HepG2 (cell line): Measurements from ENCODE around the gene HILPDA. TPM values are rescaled to one million over a fixed set of nuclear protein-coding genes. Genes with fewer than 3 reads are reported as not detected.

Experiments
- ZBTB7B ChIP-seq: sonication (generic); formaldehyde crosslinking; IDR thresholded peaks from 2 replicates; pipeline ENCODE4 v1.4.0; 2020; ENCODE audit warnings: missing genetic modification reagents
- ZNF382 ChIP-seq: sonication (generic); formaldehyde crosslinking; IDR thresholded peaks from 2 replicates; pipeline ENCODE4 v1.5.0; 2020; ENCODE audit warnings: missing genetic modification reagents, mild to moderate bottlenecking, borderline replicate concordance
- polyA plus RNA-seq, 8 experiments: library from polyadenylated mRNA; depleted of rRNA in 3 of 8; stranded (reverse) in 7 of 8; unstranded in 1 of 8; fragments of >200 nt; fragmentation: Illumina TruSeq in 4 of 8; extraction: Trizol in 4 of 8; gene quantifications; 2 replicates each; pipeline versions ENCODE4 v1.2.1 to v1.2.3, GENCODE V29; 2011 to 2016; ENCODE audit warnings: low read depth in 4 of 8, missing spikeins in 1 of 8, mixed read lengths in 1 of 8; ENCODE audit not compliant: insufficient read depth in 1 of 8
- total RNA-seq, 5 experiments: library from RNA; depleted of rRNA; stranded (reverse); fragments of >200 nt; fragmentation: Illumina TruSeq; extraction: Trizol; gene quantifications; 2 replicates each; pipeline ENCODE4 v1.2.3, GENCODE V29; 2016; ENCODE audit warnings: low read depth in 1 of 5
- TF ChIP-seq, protein P1 (sequence below): sonication (generic); formaldehyde crosslinking; IDR thresholded peaks from one replicate; pipeline ENCODE4 v1.5.1; 2020; ENCODE audit warnings: mild to moderate bottlenecking, missing genetic modification reagents; ENCODE audit errors: not compliant biosample characterization
- TF ChIP-seq, protein P2 (sequence below): sonication (generic); formaldehyde crosslinking; IDR thresholded peaks from 2 replicates; pipeline ENCODE4 v1.4.0; 2020; ENCODE audit warnings: low read depth, missing genetic modification reagents

Gene HILPDA
- total and polyA plus RNA-seq, 2 of the 13 experiments (the other 11 are each of a cell fraction or from before 2014, with no cell fraction given): 11.1 to 44.0 TPM

DNA sequence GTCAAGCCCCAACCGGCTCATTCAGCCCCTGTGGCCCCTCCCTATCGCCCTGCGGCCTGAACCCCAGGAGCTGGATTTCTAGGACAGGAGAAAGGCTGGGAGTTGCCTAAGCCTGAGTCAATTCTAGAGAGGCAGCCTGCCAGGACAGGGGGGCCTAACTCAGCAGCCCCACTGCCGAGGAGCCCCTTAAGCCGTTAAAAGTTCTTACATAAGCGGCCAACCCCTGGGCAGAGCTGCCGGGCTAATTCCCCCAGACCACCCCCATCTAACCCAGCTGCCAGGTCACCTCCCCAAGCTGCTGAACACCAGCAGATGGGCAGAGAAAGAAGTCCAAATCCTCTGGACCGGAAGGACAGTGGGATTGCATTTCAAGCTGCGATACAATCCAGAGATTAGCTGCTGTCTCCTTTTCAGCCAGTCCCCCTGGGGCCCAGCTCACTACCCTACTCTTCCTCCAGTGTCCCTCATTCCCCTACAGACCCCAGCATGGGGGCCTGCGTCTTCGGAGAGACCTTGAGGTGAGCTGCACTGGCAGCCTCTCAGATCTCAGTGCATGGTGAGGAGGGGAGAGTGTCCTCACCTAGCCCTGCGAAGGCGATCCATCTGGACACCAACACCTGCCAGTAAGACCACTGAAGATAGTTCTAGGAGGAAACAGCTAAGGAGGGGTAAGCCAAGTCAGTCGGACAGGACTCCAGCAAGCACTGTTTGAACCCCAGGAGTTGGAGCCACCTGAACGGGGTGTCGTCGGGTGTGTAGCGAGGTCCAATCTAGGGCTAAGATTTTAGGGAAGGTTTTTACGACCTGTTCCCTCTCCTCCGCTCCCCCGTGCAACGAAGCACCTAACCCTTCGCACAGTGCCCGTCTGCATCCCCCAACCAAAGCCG lies 46.7 kb upstream of the HILPDA start (continued):
- TF ChIP-seq, protein P1, sequence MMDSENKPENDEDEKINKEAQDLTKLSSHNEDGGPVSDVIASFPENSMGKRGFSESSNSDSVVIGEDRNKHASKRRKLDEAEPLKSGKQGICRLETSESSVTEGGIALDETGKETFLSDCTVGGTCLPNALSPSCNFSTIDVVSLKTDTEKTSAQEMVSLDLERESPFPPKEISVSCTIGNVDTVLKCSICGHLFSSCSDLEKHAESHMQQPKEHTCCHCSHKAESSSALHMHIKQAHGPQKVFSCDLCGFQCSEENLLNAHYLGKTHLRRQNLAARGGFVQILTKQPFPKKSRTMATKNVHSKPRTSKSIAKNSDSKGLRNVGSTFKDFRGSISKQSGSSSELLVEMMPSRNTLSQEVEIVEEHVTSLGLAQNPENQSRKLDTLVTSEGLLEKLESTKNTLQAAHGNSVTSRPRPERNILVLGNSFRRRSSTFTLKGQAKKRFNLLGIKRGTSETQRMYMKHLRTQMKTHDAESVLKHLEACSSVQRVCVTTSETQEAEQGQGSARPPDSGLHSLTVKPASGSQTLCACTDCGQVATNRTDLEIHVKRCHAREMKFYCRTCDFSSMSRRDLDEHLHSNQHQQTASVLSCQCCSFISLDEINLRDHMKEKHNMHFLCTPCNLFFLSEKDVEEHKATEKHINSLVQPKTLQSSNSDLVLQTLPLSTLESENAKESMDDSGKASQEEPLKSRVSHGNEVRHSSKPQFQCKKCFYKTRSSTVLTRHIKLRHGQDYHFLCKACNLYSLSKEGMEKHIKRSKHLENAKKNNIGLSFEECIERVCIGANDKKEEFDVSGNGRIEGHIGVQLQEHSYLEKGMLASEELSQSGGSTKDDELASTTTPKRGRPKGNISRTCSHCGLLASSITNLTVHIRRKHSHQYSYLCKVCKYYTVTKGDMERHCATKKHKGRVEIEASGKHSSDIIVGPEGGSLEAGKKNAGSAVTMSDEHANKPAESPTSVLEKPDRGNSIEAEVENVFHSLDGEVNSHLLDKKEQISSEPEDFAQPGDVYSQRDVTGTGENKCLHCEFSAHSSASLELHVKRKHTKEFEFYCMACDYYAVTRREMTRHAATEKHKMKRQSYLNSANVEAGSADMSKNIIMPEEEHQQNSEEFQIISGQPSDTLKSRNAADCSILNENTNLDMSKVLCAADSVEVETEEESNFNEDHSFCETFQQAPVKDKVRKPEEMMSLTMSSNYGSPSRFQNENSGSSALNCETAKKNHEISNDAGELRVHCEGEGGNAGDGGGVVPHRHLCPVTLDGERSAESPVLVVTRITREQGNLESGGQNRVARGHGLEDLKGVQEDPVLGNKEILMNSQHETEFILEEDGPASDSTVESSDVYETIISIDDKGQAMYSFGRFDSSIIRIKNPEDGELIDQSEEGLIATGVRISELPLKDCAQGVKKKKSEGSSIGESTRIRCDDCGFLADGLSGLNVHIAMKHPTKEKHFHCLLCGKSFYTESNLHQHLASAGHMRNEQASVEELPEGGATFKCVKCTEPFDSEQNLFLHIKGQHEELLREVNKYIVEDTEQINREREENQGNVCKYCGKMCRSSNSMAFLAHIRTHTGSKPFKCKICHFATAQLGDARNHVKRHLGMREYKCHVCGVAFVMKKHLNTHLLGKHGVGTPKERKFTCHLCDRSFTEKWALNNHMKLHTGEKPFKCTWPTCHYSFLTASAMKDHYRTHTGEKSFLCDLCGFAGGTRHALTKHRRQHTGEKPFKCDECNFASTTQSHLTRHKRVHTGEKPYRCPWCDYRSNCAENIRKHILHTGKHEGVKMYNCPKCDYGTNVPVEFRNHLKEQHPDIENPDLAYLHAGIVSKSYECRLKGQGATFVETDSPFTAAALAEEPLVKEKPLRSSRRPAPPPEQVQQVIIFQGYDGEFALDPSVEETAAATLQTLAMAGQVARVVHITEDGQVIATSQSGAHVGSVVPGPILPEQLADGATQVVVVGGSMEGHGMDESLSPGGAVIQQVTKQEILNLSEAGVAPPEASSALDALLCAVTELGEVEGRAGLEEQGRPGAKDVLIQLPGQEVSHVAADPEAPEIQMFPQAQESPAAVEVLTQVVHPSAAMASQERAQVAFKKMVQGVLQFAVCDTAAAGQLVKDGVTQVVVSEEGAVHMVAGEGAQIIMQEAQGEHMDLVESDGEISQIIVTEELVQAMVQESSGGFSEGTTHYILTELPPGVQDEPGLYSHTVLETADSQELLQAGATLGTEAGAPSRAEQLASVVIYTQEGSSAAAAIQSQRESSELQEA (CRISPR knock-in tag): peak; percentile 84
- TF ChIP-seq, protein P2, sequence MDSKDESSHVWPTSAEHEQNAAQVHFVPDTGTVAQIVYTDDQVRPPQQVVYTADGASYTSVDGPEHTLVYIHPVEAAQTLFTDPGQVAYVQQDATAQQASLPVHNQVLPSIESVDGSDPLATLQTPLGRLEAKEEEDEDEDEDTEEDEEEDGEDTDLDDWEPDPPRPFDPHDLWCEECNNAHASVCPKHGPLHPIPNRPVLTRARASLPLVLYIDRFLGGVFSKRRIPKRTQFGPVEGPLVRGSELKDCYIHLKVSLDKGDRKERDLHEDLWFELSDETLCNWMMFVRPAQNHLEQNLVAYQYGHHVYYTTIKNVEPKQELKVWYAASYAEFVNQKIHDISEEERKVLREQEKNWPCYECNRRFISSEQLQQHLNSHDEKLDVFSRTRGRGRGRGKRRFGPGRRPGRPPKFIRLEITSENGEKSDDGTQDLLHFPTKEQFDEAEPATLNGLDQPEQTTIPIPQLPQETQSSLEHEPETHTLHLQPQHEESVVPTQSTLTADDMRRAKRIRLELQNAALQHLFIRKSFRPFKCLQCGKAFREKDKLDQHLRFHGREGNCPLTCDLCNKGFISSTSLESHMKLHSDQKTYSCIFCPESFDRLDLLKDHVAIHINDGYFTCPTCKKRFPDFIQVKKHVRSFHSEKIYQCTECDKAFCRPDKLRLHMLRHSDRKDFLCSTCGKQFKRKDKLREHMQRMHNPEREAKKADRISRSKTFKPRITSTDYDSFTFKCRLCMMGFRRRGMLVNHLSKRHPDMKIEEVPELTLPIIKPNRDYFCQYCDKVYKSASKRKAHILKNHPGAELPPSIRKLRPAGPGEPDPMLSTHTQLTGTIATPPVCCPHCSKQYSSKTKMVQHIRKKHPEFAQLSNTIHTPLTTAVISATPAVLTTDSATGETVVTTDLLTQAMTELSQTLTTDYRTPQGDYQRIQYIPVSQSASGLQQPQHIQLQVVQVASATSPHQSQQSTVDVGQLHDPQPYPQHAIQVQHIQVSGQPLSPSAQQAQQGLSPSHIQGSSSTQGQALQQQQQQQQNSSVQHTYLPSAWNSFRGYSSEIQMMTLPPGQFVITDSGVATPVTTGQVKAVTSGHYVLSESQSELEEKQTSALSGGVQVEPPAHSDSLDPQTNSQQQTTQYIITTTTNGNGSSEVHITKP (CRISPR knock-in tag): no peak
- TF ChIP-seq ZBTB7B (CRISPR knock-in tag): 0 out of 2 replicates have a peak, but pooled peaks have one; percentile 23
- TF ChIP-seq ZNF382 (CRISPR knock-in tag): no peak
- TF ChIP-seq, all 625 proteins: peak for 21
